ENCODE results near the gene SNCB.

The SNCB gene
- total RNA-seq = 0 reads per million in 3 experiments

GRCh38 chr5:176629853-176630680 is at the start of gene SNCB, which contains the start of gene EIF4E1B:
Gene SNCB, minus strand, starts transcription at chr5:176630534. Its CDS starts 880 bp downstream, at chr5:176629654.
Gene EIF4E1B, plus strand, starts transcription at chr5:176630675. Its CDS starts 12,113 bp downstream, at chr5:176642788.
- DNase-seq = no peak

- DNase-seq = no peak
These were observed 49.3 kb upstream of the SNCB start for GRCh38 chr5:176679365-176680225.

- no peak for DNase-seq
These were observed 48.2 kb upstream of the SNCB start for GRCh38 chr5:176678584-176678983.

- DNase-seq = no peak
These were observed 47.0 kb upstream of the SNCB start for GRCh38 chr5:176677209-176677939.

- no peak for DNase-seq
These were observed 46.1 kb upstream of the SNCB start for GRCh38 chr5:176676361-176676824.

DNA sequence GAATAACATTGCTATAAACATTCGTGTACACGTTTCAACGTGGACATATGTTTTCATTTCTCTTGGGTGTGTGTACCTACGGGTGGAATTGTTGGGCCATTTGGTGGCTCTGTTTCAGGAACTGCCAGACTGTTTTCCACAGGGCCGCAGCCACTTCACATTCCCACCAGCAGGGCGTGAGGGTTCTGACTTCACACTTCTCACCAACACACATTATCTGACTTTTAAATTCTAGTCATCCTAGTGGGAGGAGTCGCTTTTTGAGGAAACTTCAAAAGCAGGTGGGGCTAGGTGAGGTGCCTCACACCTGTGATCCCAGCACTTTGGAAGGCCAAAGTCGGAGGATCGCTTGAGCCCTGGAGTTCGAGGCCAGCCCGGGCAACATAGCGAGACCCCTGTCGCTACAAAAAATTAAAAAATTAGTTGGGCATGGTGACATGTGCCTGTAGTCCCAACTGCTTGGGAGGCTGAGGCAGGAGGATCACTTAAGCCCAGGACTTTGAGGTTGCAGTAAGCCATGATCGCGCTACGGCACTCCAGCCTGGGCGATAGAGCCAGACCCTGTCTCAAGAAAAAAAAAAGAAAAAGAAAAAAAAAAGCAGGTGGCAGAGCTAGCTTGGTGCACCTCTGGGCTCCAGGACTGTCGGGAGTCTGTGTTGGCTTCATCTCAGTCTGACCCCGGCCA is 45.5 kb upstream of the SNCB start:
- DNase-seq = no peak

GRCh38 chr5:176674799-176675198 is 44.5 kb upstream of the SNCB start:
- DNase-seq = no peak

DNA sequence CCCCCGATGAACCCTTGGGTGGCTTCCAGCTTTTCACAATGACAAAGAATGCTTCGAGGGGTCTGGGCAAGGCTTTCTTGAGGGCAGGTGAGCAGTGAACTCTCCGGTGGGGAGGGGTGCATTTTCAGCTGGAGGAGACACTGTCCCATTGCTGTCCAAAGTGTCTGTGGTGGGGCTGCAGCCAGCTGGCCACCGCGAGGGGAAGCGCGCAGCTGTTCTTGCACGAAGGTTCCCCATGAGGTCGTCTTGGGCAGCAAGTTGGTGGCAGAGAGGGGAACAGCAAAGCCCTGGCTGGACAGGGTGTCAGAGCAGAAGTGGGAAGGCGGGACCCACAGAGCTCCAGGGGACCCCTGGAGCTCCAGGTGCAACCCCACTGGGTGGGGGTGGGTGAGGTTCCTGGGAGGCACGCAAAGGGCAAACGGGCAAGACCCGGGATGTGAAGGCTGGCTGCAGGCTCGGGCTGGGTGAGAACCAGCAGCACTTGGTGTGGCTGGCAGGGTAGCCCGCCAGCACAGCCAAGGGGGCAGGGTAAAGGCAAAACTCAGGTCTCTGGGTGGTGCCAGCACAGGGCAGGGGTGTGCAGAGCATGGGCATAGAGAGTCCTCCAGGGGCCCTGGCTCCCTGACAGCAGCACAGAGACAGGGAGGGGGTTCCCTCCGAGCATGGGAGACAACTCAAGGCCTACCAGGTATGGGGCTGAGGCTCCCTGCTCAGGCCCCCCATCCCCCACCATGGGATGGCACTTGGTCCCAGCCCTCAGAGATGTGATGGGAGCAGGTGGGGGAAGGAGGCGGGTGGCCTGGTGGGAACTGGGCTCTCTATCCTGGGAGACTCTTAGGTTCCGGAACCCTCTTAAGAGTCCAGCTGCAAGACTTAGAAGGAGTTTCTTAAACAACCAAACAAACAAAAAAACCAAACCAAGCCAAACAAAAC is 43.6 kb upstream of the SNCB start:
- no peak for DNase-seq

- DNase-seq = no peak
These were observed 41.8 kb upstream of the SNCB start for GRCh38 chr5:176671890-176672747.

DNA sequence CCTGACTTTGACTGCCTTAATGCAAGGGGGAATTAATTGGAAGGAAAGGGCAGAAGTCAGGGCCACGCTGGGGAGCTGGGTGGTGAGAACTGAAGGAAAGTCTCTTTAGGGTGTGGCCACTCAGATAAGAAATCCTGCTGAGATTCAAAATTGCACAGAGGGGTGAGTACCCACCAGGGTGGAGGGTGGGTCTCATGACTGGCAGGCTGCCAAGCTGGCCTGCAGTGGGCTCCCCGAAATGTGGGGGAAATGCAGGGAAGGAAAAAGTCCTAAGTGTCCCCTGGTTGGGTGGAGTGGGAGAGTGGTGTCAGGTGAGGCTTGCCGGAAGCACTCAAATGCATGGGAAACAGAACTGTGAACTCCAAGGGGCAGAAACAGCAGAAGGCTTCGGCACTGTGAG is 41.1 kb upstream of the SNCB start:
- DNase-seq = no peak

DNA sequence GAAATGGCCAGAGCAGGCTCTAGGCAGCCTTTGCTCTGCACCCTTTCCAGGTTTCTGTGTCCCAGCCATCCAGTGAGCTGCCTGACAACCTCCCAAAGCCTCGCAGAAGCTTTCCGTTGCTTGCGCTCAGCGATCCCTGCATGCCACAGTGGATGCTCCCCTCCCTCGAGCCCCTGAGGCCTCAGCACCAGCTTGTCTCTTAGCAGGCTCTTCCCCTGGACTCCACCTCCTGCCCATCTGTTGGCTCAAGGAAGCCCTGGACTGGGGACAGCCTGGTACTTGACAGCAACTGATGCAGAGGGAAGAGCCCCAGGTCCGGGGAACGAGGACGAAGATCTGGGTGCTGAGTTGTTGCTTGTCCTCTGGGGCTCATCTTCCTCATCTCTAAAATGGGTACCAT is 40.1 kb upstream of the SNCB start:
- DNase-seq = no peak

DNA sequence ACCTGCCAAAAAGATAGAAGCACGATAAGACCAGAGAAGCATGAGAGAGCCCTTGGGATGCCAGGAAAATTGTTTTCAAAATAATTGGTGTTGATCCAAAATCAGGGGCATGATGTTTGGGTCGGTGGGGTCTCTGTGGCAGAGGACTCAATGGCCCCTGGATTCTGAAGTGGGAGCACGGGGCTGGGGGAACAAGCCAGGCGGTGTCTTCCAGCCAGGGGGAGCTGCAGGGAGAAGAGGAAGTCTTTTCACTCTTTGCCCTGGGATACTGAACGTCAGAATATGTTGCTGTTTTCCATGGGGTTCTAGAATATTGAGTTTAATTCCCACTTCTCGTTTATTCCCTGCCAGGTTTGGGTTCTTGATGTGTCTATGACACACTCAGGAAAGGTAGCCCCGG is 37.3 kb upstream of the SNCB start:
- no peak for DNase-seq

DNA sequence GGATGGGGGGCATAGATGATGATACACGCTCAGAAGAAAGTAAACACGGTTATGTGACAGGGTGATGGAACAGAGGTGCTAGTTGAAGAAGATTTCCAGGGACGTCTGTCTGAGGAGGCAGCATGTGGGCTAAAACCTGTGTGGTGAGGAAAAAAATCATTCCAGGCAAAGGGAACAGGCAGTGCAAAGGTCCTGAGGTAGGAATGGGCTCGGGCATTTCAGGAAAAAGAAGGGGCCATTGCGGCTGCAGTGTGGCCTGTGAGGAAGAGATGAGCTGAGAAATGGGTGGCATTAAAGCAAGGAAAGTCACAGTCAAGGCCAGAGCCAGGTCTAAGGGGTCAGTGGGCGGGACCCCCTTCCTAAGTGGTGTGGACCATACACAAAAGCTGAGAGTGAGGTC is 35.2 kb upstream of the SNCB start:
- no peak for DNase-seq

GRCh38 chr5:176664886-176665285 is 34.6 kb upstream of the SNCB start:
- DNase-seq = no peak

GRCh38 chr5:176664479-176664878 is 34.1 kb upstream of the SNCB start:
- no peak for DNase-seq

DNA sequence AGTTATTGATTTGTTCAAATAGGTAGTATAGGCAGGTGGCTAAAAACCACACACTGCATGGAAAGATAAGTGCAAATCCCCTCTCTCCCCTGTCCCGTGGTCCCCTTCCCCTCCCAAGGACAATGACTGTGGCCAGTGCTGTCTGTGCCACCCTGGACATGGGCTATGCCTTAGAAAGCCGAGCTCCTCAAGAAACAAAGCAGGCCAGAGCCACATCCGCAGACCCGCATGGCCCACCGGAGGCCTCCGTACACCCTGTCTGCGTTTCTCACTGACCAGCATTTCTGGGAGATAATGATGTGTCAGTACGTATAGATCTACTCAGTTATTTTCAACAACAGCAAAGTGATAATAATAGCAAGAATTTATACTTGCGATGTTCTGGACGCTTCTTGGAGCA is 33.2 kb upstream of the SNCB start:
- no peak for DNase-seq

GRCh38 chr5:176662371-176663333 is 32.3 kb upstream of the SNCB start:
- no peak for DNase-seq

DNA sequence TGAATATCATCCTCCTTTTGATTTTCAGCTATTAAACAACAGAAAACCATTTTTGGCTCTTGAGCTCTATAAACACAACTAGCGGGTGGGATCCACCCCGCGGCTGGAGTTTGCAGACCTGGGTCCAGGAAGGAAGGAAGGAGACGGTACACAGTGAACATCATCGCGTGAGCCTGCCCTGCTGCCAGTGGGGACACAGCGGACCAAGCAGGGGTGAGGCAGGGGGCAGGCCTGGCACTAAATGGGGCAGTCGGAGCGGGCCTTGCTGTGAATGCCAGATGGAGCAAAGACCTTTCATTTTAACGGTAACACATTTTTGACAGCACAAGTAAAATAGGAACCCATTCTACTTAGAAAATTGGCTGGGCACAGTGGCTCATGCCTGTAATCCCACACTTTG is 31.3 kb upstream of the SNCB start:
- no peak for DNase-seq
